Stimulated activated CD8-positive, alpha-beta memory T cell treated with anti-CD3 and anti-CD28 coated beads, Interleukin-4, amount 100 ng/mL, for 4 hours (primary cell): Measurements from ENCODE around the gene MRPL23.
"Not testable (repeated sequence)": the region's sequence is repeated elsewhere in the genome, so short reads cannot be mapped to it uniquely, and the experiment has no call there.

ENCODE experiments used
- DNase-seq, 2 donors: peaks; one replicate each; pipeline ENCODE4 v3.0.0-alpha.2; 2020; ENCODE audit warnings: low read depth in 2 of 2, low spot score in 1 of 2

The MRPL23 gene

GRCh38 chr11:1932681-1933080 lies 14.5 kb upstream of the MRPL23 start:
- no peak for DNase-seq

DNA sequence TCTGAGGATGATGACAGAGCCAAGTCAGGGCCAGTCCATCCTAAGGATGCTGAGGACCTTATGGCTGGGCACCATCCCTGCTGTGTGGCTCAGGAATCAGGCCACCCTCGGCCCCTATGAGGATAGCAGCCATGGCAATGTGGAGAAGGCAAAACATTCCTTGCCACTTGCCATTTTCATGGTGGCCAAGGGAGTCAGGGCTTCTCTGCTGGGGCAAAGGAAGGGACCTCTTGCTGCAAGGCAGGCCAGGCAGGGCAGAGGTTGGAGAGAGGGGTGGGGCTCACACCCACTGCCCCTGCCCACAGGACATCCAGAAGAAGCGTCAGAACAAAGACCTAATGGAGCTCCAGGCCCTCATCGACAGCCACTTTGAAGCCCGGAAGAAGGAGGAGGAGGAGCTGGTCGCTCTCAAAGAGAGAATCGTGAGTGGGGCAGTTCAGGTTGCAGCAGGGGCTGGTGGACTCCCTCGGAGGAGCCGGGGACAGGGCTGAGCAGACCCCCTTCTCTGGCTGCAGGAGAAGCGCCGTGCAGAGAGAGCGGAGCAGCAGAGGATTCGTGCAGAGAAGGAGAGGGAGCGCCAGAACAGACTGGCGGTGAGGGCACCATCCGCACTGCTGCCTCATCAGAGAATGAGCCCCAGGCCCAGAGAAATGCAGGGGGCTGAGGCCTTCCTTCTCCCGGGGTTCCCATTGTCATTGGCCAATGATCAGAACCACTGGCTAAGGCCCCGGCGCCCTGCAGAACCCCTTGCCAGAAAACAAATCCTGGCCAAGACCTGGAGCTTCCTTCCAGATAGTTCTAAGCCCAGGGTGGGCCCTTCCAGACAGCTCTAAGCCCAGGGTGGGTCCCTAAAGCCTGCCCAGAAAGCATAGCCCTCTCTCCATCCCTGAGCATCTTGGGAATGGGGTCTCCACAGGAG lies 13.5 kb upstream of the MRPL23 start:
- no peak for DNase-seq

- DNase-seq, result no peak
Observed at GRCh38 chr11:1934335-1935155, 12.6 kb upstream of the MRPL23 start.

DNA sequence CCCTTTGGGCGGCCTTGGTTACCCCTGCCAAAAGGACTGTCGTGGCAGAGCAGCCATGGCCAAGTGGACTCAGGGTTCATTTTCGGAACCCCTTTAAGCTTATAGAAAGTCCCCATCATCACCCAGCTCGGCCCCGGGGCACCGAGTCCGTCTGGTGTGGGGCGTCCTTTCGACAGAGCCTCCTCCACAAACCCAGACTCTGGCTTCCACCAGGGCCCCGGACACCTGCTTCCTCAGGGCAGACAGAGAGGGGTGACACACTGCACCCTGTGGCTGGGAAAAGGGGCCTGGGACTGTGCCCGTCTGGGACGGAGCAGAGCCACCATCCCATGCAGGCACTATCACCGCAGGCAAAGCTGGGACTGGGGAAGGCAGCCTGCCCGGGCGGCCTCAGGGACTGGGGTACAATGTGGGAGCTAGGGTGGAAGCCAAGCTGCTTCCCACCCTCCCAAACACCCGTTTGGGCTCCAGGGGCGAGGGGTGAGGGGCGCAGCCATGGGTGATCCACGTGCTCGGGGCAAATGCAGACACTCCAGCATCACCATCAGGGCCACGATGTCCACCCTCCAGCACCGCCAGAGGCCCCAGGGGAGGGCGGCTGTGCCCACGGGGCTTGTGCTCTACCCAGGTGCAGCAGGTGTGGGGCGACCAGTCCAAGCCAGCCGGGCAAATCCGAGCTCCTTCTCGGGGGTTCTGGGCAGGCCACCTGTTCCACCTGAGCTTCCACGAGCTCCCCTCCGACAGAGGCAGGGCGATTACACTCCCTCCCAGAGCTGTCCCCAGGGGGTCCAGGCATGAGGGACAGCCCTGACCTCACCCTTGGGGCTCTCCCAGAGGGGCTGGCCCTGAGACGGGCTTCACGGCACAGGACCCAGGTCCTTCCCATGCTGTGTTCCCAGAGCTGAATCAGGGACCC lies 11.7 kb upstream of the MRPL23 start:
- DNase-seq, result no peak

DNA sequence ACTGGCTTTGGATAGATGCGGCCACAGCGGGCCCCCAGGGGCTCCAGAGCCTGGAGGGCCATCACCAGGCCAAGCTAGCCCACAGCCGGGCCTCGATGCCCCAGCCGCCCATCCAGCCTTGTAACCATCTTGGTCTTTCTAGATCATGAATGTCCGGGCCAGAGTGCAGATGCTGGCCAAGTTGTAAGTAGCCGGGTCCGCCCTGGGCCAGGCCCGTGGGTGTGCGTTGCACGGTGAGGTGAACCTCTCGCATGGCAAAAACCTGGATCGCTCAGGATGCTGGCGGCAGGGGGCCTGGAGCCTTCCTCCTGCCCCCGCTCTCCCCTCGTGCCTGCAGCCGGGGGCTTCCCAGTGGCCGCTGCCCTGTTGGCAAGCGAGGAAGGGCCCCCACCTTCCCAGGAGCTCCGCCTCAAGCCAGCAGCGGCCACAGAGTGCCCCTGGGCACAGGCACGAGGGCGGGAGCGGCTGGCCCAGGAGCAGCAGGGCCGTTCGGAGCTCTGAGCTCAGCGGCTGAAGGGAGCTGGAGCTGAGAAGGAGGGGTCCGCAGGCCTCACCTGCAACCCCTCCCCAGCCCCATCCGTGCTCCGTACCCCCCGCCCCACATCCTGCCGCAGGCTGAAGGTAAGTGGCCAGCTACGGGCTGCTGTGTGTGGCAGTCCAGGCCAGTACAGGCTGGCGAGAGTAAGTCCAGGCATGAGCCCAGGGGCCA lies 10.9 kb upstream of the MRPL23 start:
- DNase-seq, result no peak

GRCh38 chr11:1936781-1937615 lies 10.1 kb upstream of the MRPL23 start:
- DNase-seq, result no peak

DNA sequence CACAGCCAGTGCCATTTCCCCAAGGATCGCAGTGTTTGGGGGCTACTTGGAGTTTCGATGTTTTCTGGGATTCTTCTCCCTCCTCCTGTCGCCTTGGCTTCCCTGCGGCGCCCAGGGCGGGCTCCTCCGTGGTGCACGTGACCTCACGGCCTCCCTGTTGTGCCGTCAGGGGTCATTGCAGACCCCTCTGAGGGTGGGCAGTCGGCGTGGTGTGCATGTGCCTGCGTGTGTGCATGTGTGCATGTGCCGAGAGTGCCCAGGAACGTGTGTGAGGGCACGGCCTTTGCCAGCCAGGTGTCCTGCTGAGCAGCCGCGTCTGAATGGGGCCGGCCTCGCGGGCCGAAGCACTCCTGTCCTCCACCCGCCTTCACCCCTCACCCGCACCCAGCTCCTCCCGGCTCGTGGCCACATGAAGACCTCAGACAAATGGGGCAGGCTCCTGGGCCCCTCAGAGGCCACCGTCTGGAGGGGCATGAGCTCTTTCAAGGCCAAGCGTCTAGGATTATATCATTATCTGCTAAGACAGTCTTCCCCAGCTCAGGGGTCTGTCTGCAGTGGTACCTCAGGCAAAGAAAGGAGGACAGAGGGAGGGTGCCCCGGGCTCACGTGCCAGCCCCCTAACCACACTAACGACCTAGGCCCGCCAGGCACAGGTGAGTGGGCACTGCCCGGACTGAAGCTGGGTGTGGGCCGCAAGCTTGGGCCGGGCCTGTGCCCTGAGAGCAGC lies 9.4 kb upstream of the MRPL23 start:
- DNase-seq, result no peak

DNA sequence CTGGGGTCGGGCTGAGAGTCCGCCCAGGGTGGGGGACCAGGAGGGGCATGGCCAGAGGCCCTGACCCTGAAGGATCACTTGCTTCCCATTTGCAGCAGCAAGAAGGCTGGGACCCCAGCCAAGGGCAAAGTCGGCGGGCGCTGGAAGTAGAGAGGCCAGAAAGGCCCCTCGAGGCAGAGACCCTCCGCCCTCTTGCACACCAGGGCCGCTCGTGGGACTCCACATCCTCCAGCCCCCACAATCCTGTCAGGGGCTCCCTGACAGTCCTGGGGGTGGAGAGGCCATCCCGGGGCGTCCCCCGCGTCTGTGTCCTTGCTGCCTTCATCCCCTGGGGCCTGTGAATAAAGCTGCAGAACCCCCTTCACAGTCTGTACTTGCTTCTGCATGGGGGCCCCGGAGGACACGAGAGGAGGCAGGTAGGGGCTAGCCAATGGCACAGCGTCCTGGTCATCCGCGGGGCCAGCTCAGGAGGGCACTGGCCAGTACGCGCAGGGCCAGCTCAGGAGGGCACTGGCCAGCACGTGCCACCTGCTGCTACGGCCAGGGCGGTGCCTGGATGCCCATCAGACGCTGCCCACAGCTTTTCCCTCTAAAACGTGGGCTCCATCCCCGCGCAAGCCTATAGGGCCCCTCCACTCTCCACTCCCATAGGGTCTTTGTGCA lies 8.7 kb upstream of the MRPL23 start:
- DNase-seq, result no peak

GRCh38 chr11:1939006-1939625 lies 8.0 kb upstream of the MRPL23 start:
- no peak for DNase-seq

- DNase-seq, result not testable (repeated sequence)
Observed at GRCh38 chr11:1939788-1940187, 7.3 kb upstream of the MRPL23 start.

- no peak for DNase-seq
Observed at GRCh38 chr11:1942558-1943260, 4.4 kb upstream of the MRPL23 start.

GRCh38 chr11:1943576-1943975 lies 3.6 kb upstream of the MRPL23 start:
- no peak for DNase-seq

GRCh38 chr11:1943977-1944376 lies 3.2 kb upstream of the MRPL23 start:
- DNase-seq, result no peak

GRCh38 chr11:1947592-1948237 lies 583 bp downstream of the MRPL23 start:
- no peak for DNase-seq

DNA sequence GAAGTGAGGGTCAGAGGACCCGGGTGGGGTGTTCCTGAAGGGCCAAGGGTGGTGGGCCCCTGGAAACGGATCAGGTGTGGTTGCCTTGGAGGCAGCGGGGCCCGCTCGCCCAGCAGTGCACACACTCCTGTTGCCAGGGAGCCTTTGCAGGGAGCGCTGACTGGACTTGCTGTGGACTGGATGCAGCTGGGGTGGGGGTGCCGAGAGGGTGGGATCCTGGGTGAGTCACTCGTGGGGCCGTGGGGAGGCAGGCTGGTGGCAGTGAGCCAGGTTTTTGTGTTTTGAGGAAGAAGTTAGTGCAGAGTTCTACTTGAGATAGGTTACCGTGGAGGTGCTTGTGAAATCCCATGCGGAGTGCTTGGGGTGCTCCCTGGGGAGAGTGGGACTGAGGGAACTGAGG lies 1.3 kb downstream of the MRPL23 start:
- DNase-seq, result no peak

- DNase-seq, result no peak
Observed at GRCh38 chr11:1949302-1949701, 2.2 kb downstream of the MRPL23 start.

- DNase-seq, result no peak
Observed at GRCh38 chr11:1949922-1950321, 2.8 kb downstream of the MRPL23 start.
